Body of pancreas (tissue), 4 donors: Measurements from ENCODE around the gene SPDYE3.
"Not testable (repeated sequence)": the region's sequence is repeated elsewhere in the genome, so short reads cannot be mapped to it uniquely, and the experiment has no call there.

ENCODE experiments used
- POLR2A ChIP-seq, 3 donors: fragments of 450-650 bp; IDR thresholded peaks; one replicate each; pipeline ENCODE4 v1.6.1; 2016; ENCODE audit warnings: antibody characterized with exemption in 3 of 3, mild to moderate bottlenecking in 2 of 3
- TF ChIP-seq, protein P1 (sequence below), 7 experiments: fragments of 450-650 bp in 4 of 7; fragments of 200-600 bp in 3 of 7; sonication (generic) in 3 of 7; IDR thresholded peaks; one replicate each; pipeline ENCODE4 v1.5.1; 2016 to 2019; ENCODE audit warnings: antibody characterized with exemption in 7 of 7

DNA sequence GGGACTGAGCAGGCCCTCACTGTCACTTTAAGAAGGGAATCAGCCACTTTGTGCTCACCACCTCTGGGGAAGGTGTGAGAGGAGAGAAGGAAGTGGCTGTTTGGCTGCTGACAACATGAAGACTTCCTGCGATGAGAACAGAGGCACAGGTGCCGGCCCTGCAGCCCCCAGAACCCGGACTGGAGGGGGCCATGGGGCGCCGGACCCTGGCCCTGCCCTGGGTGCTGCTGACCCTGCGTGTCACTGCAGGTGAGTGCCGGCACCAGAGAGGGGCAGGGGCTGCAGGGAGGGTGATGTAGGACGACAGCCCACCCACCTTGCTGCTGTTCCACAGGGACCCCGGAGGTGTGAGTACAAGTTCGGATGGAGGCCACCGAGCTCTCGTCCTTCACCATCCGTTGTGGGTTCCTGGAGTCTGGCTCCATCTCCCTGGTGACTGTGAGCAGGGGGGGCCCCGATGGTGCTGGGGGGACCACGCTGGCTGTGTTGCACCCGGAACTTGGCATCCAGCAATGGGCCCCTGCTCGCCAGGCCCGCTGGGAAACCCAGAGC, 44.8 kb downstream of the SPDYE3 start:
- TF ChIP-seq, protein P1, sequence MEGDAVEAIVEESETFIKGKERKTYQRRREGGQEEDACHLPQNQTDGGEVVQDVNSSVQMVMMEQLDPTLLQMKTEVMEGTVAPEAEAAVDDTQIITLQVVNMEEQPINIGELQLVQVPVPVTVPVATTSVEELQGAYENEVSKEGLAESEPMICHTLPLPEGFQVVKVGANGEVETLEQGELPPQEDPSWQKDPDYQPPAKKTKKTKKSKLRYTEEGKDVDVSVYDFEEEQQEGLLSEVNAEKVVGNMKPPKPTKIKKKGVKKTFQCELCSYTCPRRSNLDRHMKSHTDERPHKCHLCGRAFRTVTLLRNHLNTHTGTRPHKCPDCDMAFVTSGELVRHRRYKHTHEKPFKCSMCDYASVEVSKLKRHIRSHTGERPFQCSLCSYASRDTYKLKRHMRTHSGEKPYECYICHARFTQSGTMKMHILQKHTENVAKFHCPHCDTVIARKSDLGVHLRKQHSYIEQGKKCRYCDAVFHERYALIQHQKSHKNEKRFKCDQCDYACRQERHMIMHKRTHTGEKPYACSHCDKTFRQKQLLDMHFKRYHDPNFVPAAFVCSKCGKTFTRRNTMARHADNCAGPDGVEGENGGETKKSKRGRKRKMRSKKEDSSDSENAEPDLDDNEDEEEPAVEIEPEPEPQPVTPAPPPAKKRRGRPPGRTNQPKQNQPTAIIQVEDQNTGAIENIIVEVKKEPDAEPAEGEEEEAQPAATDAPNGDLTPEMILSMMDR (IDR thresholded peaks at IDR 0.05), result not testable (repeated sequence)
- not testable (repeated sequence) for TF ChIP-seq POLR2A (IDR thresholded peaks at IDR 0.05)
